Measurements from ENCODE around the gene SPSB3. TPM values are rescaled to one million over a fixed set of nuclear protein-coding genes. Genes with fewer than 3 reads are reported as not detected.

Gene SPSB3
- total and polyA plus RNA-seq, 2 donors = 29.2 to 81.7 TPM

DNA sequence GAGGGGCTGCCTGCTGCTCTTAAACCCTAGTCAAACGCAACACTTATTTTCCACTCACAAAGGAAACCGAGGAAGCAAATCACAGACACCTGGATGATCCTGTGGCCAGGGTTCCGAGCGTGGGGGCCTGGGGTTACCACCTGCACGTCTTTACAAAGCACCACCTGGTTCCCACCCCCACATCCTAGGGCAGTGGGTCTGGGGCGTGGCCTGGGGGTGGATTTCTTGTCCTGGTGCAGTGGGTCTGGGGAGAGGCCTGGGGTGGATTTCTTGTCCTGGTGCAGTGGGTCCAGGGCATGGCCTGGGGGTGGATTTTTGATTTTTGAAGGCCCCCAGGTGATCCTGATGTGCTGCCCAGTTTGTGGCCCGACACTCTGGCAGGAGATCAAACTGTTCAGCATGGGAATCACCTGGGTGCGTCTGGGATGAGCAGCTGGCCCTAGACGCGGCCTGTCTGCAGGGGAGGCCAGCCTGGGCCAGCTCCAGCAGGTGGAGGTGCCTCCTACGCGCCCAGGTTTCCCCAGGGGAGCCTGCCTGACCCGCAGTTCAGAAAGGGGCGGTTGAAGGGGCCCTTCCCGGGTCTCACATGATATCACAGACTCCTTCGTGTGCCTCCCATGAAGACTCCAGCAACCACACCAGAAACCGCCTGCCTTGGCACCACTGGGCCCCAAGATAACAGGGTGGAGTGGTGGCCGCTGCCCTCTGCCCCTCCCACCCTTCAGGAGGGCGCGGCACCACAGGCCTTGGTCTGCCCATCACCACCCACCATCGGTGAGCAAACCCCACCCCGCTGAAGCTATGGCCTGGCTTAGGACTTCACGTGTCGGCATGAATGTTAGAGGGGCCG, 38.0 kb upstream of the SPSB3 start:
- no peak for DNase-seq (ENCODE audit: extremely low spot score)
- Histone ChIP-seq H3K27ac (ENCODE audit: low read depth) (no peak overlapping the region), H3K4me3 (ENCODE audit: low read depth, low read length) (no peak overlapping the region), H3K36me3 (ENCODE audit: insufficient read depth) (peaks cover 8% of the 10 kb centered on the region), H3K4me1 (ENCODE audit: insufficient read depth) (no peaks in the 10 kb centered on the region)
- 91% methylated on average over 25 of the region's 25 CpGs for WGBS

DNA sequence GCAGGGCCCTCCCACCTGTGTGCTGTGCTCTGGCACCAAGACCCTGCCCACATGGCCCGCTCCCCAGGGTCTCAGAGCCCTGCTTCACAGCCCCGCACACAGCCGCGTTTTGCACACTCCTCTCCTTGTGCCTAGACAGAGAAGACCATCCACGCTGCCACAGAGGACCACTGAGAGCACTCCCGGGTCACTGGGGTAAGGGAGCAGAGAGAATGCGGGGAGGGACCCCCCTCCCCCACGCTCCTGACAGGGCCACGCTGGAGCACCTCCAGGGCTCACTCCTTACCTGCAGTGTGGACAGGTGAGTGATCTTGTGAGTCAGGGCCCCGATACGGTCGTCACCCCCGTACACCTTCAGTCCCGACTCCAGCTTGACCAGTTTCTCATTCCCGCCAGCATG, 37.2 kb upstream of the SPSB3 start:
- no peak for DNase-seq (ENCODE audit: extremely low spot score)
- no peak overlapping the region for H3K27ac ChIP-seq (ENCODE audit: low read depth)
- whole genome bisulfite sequencing = 95% methylated on average over 15 of the region's 15 CpGs
- peaks cover 8% of the 10 kb centered on the region for H3K36me3 ChIP-seq (ENCODE audit: insufficient read depth)
- H3K4me3 ChIP-seq (ENCODE audit: low read depth, low read length) = no peak overlapping the region
- no peaks in the 10 kb centered on the region for H3K4me1 ChIP-seq (ENCODE audit: insufficient read depth)

- 96% methylated on average over 35 of the region's 35 CpGs for WGBS
- no peaks in the 10 kb centered on the region for H3K4me1 ChIP-seq (ENCODE audit: insufficient read depth)
- H3K4me3 ChIP-seq (ENCODE audit: low read depth, low read length) = no peak overlapping the region
- H3K36me3 ChIP-seq (ENCODE audit: insufficient read depth) = peaks cover 8% of the 10 kb centered on the region
- H3K27ac ChIP-seq (ENCODE audit: low read depth) = no peak overlapping the region
- DNase-seq (ENCODE audit: extremely low spot score) = no peak
Measured at GRCh38 chr16:1818873-1819525, 36.6 kb upstream of the SPSB3 start.

DNA sequence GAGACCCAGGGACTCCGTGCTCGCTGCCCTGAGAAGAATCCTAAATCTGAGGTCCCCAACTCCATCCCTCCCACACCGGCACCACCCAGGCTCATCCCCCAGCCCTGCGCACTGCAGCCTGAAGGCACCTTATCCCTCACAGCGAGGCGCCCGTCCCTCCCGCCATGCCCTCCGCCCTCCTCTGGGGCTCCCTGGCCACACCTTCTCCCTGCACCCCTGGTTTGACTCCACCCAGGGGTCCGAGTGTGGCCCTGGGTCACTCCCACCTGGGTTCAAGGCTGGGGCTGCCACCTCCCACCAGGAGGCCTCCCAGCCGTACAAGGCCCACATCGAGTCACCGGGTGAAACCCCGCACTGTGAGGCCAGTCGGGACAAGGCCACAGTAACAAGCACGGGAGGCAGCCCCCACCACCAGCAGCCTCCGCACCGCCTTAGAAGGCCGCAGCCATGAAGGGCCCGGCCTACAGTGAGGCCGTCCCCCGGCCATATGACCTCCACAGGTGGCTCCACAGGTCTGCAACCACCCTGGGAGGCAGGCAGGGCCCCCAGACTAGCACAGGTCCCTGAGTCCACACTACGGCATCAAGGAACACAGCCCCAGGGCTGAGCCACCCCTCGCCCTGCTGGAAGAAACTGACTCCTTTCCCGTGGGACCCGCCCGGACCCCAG, 36.0 kb upstream of the SPSB3 start:
- H3K36me3 ChIP-seq (ENCODE audit: insufficient read depth) = peaks cover 8% of the 10 kb centered on the region
- no peaks in the 10 kb centered on the region for H3K4me1 ChIP-seq (ENCODE audit: insufficient read depth)
- WGBS = 95% methylated on average over 27 of the region's 27 CpGs
- DNase-seq (ENCODE audit: extremely low spot score) = no peak
- H3K4me3 ChIP-seq (ENCODE audit: low read depth, low read length) = no peak overlapping the region
- no peak overlapping the region for H3K27ac ChIP-seq (ENCODE audit: low read depth)

- Histone ChIP-seq H3K4me3 (ENCODE audit: low read depth, low read length) (no peak overlapping the region), H3K36me3 (ENCODE audit: insufficient read depth) (peaks cover 8% of the 10 kb centered on the region), H3K4me1 (ENCODE audit: insufficient read depth) (no peaks in the 10 kb centered on the region), H3K27ac (ENCODE audit: low read depth) (no peak overlapping the region)
- 92% methylated on average over 17 of the region's 17 CpGs for WGBS
- DNase-seq (ENCODE audit: extremely low spot score) = no peak
Measured at GRCh38 chr16:1817716-1818115, 35.3 kb upstream of the SPSB3 start.

DNA sequence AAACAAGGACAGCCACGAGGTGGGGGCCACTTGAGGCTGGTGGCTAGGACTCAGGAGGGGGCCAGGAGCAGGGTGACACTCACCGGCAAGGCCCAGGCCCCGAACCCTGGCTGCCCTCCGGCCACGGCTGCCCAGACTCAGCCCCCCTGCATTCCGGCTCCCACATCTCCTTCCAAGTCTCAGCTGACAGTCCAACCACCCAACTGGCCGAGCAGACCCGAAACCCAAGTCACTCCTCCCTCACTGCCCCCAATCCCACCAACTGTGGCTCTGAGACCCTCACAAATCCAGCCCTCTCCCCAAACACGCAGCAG, 34.9 kb upstream of the SPSB3 start:
- DNase-seq (ENCODE audit: extremely low spot score) = no peak
- 95% methylated on average over 9 of the region's 9 CpGs for WGBS
- Histone ChIP-seq H3K27ac (ENCODE audit: low read depth) (no peak overlapping the region), H3K36me3 (ENCODE audit: insufficient read depth) (peaks cover 8% of the 10 kb centered on the region), H3K4me1 (ENCODE audit: insufficient read depth) (no peaks in the 10 kb centered on the region), H3K4me3 (ENCODE audit: low read depth, low read length) (no peak overlapping the region)

DNA sequence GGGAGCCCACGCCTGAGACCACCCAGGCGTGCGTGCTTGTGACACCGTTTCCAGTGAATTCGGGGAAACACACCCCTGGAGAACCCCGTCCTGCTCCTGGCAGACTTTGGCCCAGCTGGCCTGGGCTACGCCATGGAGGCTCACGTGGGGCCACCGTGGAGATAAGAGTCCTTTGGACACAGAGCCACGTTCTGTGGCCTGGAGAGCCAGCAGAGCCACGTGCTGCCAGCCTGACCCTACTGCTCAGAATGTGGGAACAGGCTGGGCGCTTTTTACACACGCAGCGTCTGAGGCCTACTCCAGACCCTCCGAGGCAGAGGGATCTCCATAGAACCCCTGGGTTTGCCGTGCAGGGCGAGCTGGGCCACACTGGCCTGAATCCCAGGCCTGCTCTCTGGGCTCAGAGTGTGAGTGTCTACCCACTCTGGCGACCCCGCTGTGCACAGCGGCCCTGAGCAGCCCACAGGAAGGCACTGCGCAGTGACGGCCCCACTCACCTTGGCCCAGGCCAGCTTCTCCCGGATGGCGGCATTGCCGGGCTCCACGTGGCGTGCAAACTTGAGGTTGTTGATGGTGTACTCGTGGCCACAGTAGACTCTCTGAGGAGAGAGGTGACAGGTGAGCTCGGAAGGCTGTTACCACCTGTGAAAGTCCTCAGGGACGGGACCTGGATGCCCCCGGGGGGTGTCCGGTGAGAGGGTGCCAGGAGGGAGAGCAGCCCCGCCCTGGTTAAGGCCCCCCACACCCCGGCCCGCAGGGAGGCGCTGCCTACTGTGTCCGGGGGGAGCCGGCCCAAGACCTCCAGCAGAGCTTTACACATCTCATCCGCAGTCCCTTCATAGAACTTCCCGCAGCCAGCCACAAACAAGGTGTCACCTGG, 34.3 kb upstream of the SPSB3 start:
- Histone ChIP-seq H3K36me3 (ENCODE audit: insufficient read depth) (peaks cover 8% of the 10 kb centered on the region), H3K27ac (ENCODE audit: low read depth) (no peak overlapping the region), H3K4me1 (ENCODE audit: insufficient read depth) (no peaks in the 10 kb centered on the region), H3K4me3 (ENCODE audit: low read depth, low read length) (no peak overlapping the region)
- WGBS = 95% methylated on average over 40 of the region's 40 CpGs
- no peak for DNase-seq (ENCODE audit: extremely low spot score)

- no peak overlapping the region for H3K4me3 ChIP-seq (ENCODE audit: low read depth, low read length)
- no peak overlapping the region for H3K27ac ChIP-seq (ENCODE audit: low read depth)
- 91% methylated on average over 11 of the region's 11 CpGs for WGBS
- H3K36me3 ChIP-seq (ENCODE audit: insufficient read depth) = peaks cover 8% of the 10 kb centered on the region
- no peak for DNase-seq (ENCODE audit: extremely low spot score)
- H3K4me1 ChIP-seq (ENCODE audit: insufficient read depth) = no peaks in the 10 kb centered on the region
Measured at GRCh38 chr16:1815461-1815860, 33.1 kb upstream of the SPSB3 start.

GRCh38 chr16:1812732-1813163, 30.4 kb upstream of the SPSB3 start:
- Histone ChIP-seq H3K4me3 (ENCODE audit: low read depth, low read length) (no peak overlapping the region), H3K36me3 (ENCODE audit: insufficient read depth) (peaks cover 6% of the 10 kb centered on the region), H3K27ac (ENCODE audit: low read depth) (no peak overlapping the region), H3K4me1 (ENCODE audit: insufficient read depth) (no peaks in the 10 kb centered on the region)
- peak; percentile 25 for DNase-seq (ENCODE audit: extremely low spot score)
- WGBS = 12% methylated on average over 17 of the region's 17 CpGs

GRCh38 chr16:1810536-1810935, 28.2 kb upstream of the SPSB3 start:
- Histone ChIP-seq H3K36me3 (ENCODE audit: insufficient read depth) (no peaks in the 10 kb centered on the region), H3K4me1 (ENCODE audit: insufficient read depth) (no peaks in the 10 kb centered on the region), H3K27ac (ENCODE audit: low read depth) (no peak overlapping the region), H3K4me3 (ENCODE audit: low read depth, low read length) (no peak overlapping the region)
- WGBS = 93% methylated on average over 16 of the region's 16 CpGs
- DNase-seq (ENCODE audit: extremely low spot score) = no peak

DNA sequence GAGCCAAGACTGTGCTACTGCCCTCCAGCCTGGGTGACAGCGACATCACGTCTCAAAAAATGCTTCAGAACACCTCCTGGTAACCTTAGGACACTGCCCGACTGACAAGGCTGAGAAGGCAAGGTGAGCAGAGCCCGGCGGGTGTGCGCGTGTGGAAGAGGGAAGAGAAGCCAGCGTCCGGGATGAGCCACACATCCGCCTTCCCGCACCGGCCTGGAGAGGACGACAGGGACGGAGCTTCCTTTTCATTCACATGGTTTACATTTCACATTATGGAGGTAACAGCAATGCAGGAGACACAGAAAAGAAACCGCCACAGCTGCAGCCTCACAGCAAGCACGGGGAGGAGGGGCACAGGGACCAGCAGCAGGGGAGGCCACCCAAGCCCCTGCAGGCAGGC, 27.7 kb upstream of the SPSB3 start:
- 93% methylated on average over 16 of the region's 16 CpGs for WGBS
- no peaks in the 10 kb centered on the region for H3K36me3 ChIP-seq (ENCODE audit: insufficient read depth)
- no peak for DNase-seq (ENCODE audit: extremely low spot score)
- H3K4me1 ChIP-seq (ENCODE audit: insufficient read depth) = no peaks in the 10 kb centered on the region
- H3K27ac ChIP-seq (ENCODE audit: low read depth) = no peak overlapping the region
- H3K4me3 ChIP-seq (ENCODE audit: low read depth, low read length) = no peak overlapping the region

DNA sequence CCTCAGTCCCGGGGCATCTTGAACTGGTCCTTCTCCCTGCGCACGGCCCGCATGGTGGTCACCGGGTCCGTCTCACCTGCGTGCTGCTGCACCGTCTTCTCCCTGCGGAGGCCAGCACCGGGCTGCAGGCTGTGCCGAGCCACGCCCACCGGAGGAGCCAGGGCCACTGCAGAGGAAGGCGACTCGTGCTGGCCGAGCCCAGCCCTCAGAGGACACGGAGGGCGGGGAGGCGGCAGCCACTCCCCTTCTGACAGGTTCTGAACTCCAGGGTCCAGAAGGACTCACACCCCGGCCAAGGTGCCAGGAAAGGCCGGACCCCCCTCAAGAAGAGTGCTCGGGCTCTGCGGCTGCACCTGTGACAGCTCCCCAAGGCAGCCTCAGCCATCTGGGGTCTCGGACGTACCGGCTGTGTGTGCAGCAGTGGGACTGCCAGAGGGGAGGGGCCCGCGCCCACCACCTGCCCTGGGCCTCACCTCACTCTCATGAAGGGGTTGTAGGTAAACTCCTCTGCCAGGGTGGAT, 27.0 kb upstream of the SPSB3 start:
- DNase-seq (ENCODE audit: extremely low spot score) = no peak
- no peak overlapping the region for H3K4me3 ChIP-seq (ENCODE audit: low read depth, low read length)
- H3K27ac ChIP-seq (ENCODE audit: low read depth) = no peak overlapping the region
- no peaks in the 10 kb centered on the region for H3K36me3 ChIP-seq (ENCODE audit: insufficient read depth)
- H3K4me1 ChIP-seq (ENCODE audit: insufficient read depth) = no peaks in the 10 kb centered on the region
- WGBS = 68% methylated on average over 28 of the region's 28 CpGs

DNA sequence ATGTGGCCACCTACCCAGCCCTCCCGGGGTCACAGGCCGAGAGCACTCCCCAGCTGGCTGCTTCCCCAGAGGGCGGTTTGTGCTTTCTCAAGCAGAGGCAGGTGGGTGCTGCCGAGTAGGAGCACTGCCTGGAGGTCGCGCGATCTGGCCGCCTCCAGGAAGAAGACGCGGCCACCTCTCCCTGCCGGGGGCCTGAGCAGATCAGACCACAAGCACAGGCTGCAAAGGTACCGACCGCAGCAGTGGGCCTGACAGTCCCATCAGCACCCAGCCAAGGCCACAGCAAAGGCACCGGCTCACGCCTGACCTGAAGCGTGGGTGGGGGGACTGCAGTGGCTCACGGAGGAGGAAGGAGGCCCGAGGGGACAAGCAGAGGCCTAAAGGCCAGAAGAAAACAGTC, 26.3 kb upstream of the SPSB3 start:
- 80% methylated on average over 18 of the region's 18 CpGs for WGBS
- DNase-seq (ENCODE audit: extremely low spot score) = no peak
- no peak overlapping the region for H3K27ac ChIP-seq (ENCODE audit: low read depth)
- no peaks in the 10 kb centered on the region for H3K4me1 ChIP-seq (ENCODE audit: insufficient read depth)
- no peak overlapping the region for H3K4me3 ChIP-seq (ENCODE audit: low read depth, low read length)
- no peaks in the 10 kb centered on the region for H3K36me3 ChIP-seq (ENCODE audit: insufficient read depth)
